GM06990 (cell line): ENCODE results near the gene SNRNP200.
"Not testable (repeated sequence)": the region's sequence is repeated elsewhere in the genome, so short reads cannot be mapped to it uniquely, and the experiment has no call there.

Source experiments
- DNase-seq: peaks from one replicate; pipeline ENCODE4 v3.0.0-alpha.2; 2011; ENCODE audit not compliant: insufficient read length; ENCODE audit errors: extremely low read depth
- H3K27me3 ChIP-seq: replicated peaks from 2 replicates; pipeline ENCODE4 v1.6.0; 2011; ENCODE audit warnings: low read length; ENCODE audit not compliant: control insufficient read depth, insufficient read depth
- H3K36me3 ChIP-seq: 2 replicates; pipeline ENCODE4 v1.5.1; 2011; ENCODE audit warnings: low read length; ENCODE audit not compliant: control insufficient read depth, insufficient read depth
- H3K4me3 ChIP-seq: replicated peaks from 2 replicates; pipeline ENCODE4 v1.5.1; 2011; ENCODE audit warnings: low read depth, mild to moderate bottlenecking, control low read depth, low read length
- TF ChIP-seq, protein P1 (sequence below): IDR thresholded peaks from 2 replicates; pipeline ENCODE4 v1.5.1; 2011; ENCODE audit warnings: low read length, control low read depth, mild to moderate bottlenecking, inconsistent platforms; ENCODE audit not compliant: insufficient read depth, poor library complexity, severe bottlenecking

SNRNP200 gene

DNA sequence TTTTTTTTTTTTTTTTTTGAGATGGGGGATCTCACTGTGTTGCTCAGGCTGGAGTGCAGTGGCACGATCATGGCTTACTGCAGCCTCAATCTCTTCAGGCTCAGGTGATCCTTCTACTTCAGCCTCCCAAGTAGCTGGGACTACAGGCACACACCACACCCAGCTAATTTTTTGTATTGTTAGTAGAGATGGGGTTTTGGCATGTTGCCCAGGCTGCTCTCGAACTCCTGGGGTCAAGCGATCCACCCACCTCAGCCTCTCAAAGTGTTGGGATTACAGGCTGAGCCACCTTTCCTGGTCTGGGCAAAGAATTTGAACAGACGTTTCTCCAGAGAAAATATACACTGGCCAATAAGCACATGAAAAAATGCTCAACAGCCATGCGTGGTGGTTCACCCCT is 2.9 kb upstream of the SNRNP200 start:
- Histone ChIP-seq H3K4me3 (no peak overlapping the region), H3K27me3 (no peaks in the 10 kb centered on the region), H3K36me3 (peaks cover 1% of the 10 kb centered on the region; the same call in 1 of the 2 replicates)
- TF ChIP-seq, protein P1, sequence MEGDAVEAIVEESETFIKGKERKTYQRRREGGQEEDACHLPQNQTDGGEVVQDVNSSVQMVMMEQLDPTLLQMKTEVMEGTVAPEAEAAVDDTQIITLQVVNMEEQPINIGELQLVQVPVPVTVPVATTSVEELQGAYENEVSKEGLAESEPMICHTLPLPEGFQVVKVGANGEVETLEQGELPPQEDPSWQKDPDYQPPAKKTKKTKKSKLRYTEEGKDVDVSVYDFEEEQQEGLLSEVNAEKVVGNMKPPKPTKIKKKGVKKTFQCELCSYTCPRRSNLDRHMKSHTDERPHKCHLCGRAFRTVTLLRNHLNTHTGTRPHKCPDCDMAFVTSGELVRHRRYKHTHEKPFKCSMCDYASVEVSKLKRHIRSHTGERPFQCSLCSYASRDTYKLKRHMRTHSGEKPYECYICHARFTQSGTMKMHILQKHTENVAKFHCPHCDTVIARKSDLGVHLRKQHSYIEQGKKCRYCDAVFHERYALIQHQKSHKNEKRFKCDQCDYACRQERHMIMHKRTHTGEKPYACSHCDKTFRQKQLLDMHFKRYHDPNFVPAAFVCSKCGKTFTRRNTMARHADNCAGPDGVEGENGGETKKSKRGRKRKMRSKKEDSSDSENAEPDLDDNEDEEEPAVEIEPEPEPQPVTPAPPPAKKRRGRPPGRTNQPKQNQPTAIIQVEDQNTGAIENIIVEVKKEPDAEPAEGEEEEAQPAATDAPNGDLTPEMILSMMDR = no peak
- no peak for DNase-seq

DNA sequence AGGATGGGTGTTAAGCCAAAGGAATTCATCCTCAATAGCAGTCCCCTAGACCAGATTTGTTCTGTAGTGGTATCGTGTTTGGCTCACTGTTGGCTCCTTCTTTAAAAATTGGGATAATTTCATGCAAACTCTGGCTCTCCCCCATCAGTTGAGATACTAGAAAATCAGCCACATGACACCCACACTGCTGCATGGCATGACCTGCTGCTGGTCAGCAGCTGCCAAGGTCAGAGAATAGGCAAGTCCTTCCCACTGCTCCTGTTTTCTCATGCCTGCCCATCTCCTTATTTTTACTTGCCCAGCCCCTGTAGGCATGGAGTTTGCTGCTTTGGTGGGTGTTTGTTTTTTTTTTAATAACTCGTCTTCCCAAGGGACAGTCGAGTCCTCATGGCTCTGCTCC is 1.0 kb upstream of the SNRNP200 start:
- TF ChIP-seq, protein P1 = no peak
- H3K36me3 ChIP-seq = peaks cover 14% of the 10 kb centered on the region
- peak overlapping the region; percentile 98 for H3K4me3 ChIP-seq
- DNase-seq = no peak
- no peaks in the 10 kb centered on the region for H3K27me3 ChIP-seq

DNA sequence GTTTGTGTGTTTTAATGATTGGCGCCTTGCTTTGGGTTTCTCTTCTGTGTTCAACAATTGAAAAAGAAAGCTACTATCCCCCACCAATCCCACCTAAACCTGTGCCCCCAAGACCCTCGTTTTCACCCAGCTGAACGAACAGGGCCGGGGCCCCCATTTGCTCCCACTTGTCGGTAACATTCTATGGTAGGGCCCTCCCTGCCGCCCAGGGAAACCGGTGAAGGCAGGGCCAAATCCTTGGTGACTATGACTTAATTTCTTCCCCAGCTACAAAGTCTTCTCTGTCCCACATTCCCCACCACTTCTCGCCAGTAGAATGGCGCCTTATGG is 598 bp upstream of the SNRNP200 start:
- H3K27me3 ChIP-seq = no peaks in the 10 kb centered on the region
- H3K4me3 ChIP-seq = peak overlapping the region; percentile 98
- peaks cover 15% of the 10 kb centered on the region for H3K36me3 ChIP-seq
- no peak for DNase-seq
- TF ChIP-seq, protein P1 = no peak

DNA sequence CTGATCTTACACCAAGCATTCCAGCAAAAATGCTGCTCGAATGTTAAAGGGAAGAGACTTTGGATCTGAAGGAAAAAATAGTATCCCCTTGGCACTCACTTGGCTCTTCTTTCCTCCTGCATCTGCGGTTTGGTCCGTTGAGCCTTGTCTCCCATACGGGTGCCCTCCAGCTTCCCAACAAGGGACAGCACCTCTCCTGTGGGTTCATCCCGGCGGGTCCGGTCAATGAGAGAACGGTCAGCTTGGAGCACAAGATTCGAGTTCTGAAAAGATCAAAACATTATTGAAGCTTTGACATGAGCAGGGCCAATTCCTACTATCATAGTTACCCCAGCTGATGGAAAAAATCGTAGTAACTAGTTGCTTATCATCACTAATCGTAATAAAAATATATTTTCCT is 740 bp downstream of the SNRNP200 start:
- Histone ChIP-seq H3K27me3 (no peaks in the 10 kb centered on the region), H3K36me3 (peaks cover 18% of the 10 kb centered on the region), H3K4me3 (peak overlapping the region; percentile 98)
- DNase-seq = no peak
- TF ChIP-seq, protein P1 = no peak

DNA sequence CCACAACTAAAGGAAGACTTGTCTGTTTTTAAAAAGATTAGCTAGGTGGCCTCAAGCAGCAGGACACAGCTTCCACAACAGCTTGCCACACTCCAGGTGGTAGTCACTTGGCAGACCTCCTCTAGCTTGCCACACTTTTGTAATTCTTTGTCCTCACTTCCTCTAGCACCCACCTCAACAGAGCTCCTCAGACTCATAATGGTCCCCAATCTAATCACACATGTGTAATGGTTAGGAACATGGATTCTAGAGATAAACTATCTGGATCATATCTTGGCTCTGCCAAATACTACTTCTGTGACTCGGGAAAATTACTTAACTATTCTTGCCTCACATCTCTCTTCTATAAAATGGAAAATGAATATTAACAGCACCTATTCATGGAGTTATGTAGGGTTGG is 3.5 kb downstream of the SNRNP200 start:
- DNase-seq = no peak
- Histone ChIP-seq H3K36me3 (peaks cover 36% of the 10 kb centered on the region), H3K27me3 (no peaks in the 10 kb centered on the region), H3K4me3 (no peak overlapping the region)
- TF ChIP-seq, protein P1 = no peak

DNA sequence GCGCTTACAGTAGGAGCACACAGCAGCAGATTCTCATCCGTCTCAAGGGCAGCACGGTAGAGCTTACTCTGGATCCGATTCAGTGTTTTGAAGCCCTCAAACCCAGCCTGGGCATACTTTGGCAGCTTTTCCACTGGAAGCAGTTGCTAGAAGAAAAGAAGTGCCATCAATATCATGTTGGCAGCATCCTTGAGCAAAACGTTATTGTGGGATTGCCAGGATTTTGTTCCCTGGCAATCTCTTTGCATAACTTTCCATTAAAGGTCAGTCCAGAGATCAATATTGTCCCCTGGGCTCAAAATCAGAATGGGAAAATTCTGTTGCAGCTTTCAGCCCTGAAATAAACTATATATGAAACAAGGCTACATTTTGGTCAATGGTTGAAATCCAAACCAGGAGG is 8.4 kb downstream of the SNRNP200 start:
- no peak for DNase-seq
- Histone ChIP-seq H3K4me3 (no peak overlapping the region), H3K27me3 (no peaks in the 10 kb centered on the region), H3K36me3 (peaks cover 44% of the 10 kb centered on the region)
- TF ChIP-seq, protein P1 = no peak

DNA sequence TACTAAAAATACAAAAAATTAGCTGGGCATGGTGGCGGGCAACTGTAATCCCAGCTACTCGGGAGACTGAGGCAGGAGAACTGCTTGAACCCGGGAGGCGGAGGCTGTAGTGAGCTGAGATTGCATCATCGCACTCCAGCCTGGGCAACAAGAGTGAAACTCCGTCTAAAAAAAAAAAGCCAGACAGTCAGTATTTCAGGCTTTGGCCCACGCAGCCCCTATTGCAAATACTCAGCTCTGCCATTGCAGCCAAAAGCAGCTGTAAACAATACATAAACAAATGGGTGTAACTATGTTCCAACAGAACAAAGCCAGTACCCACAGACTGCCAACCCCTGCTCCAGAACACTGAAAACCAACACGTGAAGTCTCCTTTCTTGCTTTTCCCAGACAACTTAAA is 11.1 kb downstream of the SNRNP200 start:
- H3K27me3 ChIP-seq, DNase-seq, H3K4me3 ChIP-seq: not testable (repeated sequence)
- H3K36me3 ChIP-seq = peaks cover 53% of the 10 kb centered on the region
